NCI-H1105 (cell line): ENCODE results near the gene ADAMTS12.
"Not testable (repeated sequence)": the region's sequence is repeated elsewhere in the genome, so short reads cannot be mapped to it uniquely, and the experiment has no call there.

Experiments used
- DNase-seq: peaks from one replicate; lab custom pipeline; 2025; lab: John Stamatoyannopoulos, UW

Gene ADAMTS12

DNA sequence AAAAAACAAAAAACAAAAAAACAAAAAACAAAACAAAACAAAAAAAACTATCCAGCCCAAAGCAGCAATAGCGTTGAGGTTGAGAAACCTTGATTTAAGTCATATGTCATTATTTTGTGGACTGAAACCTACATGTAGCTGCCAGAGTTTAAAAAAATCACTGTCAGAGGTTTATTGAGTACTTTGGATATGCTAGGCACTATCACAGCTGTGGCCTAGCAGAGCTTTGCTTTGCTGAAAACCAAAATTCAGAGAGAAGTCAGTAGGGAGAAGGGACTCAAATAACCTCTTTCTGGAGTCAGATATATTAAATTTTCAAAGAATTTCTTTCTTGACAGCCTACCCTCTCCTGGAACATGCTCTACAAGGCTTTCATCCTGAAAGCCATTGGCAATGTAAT, 299.5 kb downstream of the ADAMTS12 start:
- no peak for DNase-seq

DNA sequence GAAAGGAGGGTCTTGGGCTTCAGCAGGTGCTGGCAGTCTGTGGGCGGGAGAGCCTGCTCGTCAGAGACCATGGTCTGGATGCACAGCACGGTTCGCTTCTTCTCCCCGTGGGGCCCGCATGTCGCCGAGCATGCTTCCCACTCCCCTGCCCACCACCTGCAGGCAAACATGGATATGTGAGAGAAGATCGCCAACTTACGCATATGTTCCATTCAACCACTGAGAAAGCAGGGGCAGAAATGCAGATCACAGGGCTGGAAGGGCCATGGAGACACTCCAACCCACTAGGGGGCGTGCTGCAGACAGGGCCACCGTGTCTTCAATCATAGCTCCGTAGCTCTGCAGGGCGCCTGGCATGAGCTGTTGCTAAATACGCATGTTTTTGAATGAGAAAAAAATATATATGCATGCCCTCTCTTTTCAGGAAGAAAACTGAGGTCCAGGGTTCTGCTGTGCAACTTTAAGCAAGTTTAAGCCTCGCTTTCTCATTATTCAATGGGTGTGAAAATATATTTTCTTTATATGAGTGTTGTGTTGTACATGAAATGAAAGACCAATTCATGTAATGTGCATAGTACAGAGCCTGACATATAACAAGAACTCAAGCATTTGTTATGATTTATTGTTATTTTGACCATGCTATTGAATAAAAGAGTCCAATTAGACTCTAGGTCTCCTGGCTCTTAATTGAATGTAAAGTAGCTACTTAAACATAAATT, 303.0 kb downstream of the ADAMTS12 start:
- no peak for DNase-seq

DNA sequence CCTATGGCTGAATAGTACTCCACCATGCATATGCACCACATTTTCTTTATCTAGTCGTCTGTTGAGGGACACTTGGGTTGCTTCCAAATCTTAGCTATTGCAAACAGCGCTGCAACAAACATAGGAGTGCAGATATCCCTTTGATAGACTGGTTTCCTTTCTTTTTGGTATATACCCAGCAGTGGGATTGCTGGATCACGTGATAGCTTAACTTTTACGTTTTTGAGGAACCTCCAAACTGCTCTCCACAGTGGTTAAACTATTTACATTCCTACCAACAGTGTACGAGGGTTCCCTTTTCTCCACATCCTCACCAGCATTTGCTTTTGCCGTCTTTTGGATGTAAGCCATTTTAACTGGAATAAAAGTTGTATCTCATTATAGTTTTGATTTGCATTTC, 308.5 kb downstream of the ADAMTS12 start:
- DNase-seq = no peak

DNA sequence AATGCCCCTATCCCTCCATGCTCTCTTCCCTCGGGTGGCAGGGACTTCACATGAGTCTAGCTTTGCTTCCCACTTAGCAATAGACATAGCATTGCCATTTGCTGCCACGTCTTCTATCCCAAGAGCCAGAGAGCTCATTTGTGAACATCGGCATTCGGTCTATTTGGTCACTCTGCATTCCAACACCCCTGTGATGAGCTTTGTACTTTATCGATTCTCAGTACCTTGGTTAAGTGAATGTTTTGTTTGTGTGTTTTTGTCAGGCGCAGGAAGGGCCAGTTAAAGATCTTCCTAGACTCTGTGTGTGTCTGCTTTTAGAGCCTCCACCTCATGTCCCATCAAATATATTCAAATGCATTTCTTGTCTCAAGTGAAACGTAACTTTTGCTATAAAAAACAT, 309.4 kb downstream of the ADAMTS12 start:
- no peak for DNase-seq

DNA sequence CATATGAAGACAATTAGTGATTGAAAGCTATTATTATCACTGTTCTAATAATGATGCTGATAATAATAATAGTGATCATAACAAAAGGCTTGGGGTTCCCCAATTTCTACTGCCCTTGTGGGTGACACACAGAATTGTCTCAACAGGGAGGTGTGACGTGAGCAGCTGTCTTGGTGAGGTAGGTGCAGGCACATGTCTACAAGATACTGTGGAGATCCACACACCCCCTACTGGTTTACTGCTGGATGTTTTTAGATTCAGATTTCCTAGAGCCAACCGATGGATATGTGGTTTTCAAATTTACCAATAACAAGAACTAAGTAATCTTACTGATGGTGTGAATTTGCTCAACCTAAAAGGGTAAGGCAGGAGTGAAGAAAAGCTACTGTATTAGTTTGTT, 312.0 kb downstream of the ADAMTS12 start:
- no peak for DNase-seq

DNA sequence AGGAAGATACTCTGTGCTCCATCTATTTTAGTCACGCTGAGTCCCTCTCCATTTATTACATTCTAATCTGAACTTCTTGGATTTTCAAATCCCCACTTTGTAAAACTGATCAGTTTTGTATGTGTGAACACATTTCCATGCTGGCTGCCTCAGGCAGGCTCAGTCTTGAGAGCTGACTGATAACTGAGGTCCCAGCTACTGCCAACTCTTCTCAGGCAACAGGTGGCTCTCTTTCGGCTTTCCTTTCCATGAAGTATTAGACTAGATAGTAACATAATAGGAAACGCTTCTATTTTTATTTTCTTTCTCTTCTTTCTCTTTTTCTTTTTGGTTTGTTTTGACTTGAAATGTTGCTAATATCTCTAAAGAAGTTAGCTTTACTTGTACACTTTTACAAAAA, 312.6 kb downstream of the ADAMTS12 start:
- DNase-seq = no peak

DNA sequence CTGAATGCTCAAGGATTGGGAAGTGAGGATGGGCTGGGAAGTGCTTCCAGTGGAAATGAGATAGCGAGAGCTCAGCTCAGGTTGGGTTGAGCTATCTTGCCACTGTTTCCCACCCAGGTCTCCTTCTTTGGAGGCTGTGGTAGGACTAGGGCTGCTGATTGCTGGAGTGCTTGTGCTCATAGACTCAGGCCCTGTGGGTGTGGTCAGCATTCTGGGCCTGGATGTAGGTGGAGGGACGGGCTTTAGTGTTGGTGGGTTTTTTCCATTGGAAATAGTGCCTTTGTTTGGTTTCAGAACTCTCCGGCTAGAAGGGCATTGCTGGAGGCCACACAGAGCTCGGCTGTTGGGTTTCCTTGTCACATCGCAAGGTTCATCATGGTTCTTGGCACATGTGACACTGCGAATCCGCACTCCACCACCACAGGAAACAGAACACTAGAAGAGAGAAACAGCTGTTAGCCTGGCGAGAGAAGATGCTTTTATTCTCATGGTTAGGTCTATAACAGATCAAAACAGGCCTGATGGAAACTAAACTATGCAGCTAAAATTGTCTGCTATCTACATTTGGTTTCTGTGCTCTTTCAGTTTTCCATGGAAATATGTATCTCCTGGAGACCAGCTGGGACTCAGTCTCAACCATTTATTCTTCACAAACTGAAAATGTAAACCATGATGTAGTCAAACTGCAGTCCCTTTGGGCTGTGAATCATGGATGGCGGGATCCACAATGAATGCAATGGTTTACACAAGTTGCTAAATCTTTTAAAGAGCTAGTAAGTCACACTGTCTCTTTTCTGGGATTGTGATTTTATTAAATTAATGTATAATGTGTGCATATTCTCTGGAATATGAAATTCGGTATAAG, 314.8 kb downstream of the ADAMTS12 start:
- no peak for DNase-seq

DNA sequence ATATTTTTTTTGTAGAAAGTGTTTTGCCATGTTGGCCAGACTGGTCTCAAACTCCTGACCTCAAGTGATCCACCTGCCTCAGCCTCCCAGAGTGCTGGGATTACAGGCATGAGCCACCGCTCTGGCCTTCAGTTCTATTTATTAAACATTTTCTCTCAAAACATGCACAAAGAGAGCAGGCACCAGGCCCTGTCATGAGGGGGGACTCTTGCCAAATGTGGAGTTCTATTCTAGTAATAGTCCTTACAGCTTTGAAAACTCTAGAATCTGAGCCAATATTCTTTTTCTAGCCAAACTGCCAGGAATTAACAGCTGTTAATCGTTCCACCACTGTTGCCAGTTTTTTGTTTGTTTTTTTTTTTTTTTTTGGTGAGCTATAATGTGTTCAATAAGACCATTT, 326.5 kb downstream of the ADAMTS12 start:
- DNase-seq = no peak

DNA sequence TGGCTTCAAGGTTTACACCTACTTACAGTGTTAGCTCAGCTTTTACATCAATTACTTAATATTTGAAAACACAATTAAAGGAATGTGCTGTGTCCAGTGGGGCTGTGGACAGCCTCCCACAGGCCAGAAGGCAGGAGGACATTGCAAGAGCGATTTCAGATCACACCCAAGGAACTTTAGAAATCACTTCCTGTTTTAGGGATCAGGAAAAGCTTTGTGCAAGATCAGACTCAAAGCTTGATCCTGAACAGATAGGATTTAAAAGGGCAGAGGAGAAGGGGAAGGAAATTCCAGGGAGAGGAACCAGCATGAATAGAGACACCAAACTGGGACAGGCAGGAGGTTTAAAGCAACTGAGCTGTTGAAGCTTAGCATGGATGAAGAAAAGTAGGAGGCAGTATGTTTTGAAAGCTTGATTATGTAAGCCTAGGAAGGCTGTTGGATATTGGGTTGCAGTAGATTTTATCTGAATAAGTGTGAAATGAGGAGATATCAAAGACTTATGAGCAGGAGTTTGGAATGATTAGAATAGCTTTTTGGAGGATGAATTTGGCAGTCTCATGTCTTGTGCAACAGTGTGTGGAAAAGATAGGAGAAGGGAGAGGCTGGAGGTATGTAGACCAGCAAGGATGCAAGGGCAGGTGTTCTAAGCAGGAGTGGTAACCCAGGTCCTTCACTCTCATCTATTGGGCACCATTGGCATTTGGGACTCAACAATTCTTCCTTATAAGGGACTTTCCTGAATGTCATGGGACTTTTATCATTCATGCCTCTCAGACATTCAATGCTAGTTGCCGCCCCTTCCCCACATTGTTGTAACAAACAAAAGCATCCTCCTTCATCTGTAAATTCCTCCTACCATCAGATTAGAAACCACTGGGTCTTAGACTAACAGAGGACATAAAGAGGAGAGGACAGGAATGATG, 327.5 kb downstream of the ADAMTS12 start:
- no peak for DNase-seq

DNA sequence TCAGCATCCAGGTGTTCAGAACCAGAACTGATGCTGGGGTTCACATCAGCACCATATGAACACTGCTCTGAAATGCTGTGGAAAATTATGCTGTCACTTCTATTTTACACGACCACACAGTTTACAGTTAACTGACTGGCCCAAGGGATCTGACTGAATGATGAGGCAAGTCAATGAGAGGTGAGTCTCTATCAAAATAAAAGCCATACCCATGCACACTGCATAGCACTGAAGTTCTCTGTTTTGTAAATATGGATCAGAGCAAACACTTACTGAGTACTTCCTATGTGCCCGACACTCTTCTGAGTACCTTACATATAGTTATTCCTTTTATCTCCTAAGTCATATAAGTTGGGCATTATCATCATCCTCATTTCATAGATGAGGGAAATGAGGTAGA, 328.3 kb downstream of the ADAMTS12 start:
- no peak for DNase-seq

DNA sequence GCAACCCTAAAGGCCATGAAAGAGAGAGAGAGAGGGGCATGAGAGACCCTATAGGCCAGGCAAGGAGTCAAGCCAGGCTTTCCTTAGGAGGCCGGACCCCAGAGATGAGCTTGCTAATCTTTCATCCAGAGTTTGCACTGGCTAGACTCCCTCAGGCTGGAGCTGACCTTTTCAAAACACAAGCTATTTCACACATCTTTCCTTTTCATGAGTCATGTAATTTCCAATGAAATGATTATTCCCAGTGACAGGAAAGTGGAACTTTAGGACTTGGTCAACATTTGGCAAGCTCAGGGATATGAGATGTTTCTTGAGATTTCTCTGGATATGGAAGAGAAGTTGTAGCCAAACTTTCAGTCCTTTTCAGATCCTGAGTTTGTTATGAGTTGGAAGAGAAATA, 333.3 kb downstream of the ADAMTS12 start:
- no peak for DNase-seq

DNA sequence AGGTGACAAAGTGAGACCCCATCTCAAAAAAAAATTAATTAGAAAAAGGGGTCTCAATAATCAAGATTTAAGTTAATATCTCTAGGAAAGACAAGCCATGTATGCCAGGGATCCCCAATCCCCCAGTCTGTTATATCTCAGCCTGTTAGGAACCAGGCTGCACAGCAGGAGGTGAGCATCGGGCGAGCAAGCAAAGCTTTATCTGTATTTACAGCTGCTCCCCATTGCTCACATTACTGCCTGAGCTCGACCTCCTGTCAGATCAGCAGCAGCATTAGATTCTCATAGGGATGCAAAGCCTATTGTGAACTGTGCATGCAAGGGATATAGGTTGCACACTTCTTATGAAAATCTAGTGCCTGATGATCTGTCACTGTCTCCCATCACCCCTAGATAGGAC, 334.2 kb downstream of the ADAMTS12 start:
- no peak for DNase-seq

DNA sequence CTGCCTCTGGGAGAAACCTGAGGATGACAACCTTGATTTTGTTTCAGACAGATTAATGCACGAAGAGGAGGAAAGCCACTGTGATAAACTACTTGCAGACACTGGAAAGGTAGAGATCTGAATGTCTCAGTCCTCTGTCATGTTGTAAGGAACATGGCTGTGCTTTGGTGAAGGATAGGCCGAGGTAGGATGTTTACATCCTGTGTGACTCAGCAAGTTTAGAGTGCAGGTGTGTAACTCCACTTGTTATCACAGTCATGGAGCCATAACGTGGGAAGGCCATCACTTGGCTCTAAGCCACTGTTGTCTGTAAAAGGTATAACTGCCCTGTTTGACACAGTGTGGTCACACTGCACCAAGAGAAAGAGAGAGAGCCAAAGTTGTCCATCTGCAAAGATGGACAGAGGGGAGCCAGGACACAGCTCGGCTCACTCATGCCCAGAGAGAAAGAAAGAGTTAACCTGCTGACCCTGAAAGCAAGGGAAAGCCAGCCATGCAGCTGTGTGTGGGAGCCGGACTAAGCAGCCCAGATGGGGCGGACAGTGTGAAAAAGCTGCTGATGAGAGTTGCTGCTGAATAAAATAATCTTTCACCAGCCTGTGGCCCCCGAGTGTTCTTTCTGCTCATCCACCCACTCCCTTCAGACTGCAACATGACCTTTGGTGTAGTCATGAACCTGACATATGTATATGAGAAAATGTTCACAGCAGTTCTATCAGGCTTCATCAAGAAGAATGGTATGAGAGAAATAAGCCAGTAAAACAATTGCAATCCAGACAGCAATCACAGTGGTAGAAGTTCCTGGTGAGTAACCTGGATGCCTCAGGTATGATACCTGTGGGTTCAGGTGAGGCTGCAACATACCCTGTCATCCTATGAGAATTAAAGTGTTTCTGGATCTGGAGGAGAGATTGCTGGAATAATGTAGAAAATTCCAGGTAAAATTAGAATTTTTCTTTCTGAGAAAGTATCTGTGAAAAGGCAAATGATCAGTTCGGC, 335.2 kb downstream of the ADAMTS12 start:
- DNase-seq = no peak

DNA sequence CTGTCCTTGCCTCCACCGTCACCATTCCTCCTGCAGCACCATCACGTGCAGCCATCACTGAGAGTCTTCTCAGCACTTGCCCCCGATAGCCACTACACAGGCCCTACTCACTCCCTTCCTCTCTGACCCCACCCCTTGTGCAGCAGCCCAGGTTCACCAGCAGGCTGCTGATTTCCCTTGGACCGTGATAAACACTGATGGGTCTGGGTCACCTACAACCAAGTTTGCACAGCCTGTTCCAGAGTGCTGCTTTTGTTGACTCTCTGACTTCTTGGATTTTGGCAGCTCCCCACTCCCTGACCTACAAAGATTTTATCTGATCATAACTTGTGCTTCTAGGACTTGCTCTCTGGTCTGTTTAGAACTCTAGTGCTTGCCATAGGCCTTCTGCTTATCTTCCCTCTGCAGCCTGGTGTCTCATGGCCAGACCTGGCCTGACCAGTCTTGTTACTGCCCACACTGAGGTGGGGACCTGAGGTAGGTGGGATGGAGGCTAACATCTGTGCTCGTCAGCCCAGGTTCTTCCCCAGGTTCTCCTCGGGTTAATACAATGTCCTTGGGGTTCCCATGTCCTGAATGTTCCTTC, 341.7 kb downstream of the ADAMTS12 start:
- no peak for DNase-seq

DNA sequence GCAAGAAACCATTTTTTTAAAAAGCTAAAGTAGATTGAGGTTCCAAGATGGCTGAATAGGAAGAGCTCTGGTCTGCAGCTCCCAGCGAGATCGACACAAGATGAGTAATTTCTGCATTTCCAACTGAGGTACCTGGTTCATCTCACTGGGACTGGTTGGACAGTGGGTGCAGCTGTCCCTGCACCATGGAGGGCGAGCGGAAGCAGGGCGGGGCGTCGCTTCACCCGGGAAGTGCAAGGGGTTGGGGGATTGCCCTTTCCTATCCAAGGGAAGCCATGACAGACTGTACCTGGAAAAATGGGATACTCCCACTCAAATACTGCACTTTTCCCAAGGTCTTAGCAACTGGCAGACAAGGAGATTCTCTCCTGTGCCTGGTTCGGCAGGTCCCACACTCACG, 352.0 kb downstream of the ADAMTS12 start:
- not testable (repeated sequence) for DNase-seq

DNA sequence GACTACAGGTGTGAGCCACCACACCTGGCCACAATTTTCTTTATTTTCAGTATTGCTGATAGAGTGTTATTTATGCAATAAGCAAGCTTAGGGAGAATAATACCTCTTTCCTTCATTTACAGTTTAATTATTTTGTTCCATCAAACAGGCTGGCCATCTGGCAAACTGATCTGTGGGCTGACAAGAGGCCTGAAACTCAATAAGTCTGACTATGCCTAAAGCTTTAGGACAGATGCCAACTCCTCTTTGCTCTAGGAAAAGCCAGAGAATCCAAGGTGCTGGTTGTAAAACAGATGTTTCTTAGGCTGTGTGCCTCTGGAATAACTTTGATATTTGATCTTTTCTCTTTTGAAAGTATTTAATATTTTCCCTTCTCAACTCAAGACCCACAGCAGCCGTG, 352.6 kb downstream of the ADAMTS12 start:
- DNase-seq = no peak

DNA sequence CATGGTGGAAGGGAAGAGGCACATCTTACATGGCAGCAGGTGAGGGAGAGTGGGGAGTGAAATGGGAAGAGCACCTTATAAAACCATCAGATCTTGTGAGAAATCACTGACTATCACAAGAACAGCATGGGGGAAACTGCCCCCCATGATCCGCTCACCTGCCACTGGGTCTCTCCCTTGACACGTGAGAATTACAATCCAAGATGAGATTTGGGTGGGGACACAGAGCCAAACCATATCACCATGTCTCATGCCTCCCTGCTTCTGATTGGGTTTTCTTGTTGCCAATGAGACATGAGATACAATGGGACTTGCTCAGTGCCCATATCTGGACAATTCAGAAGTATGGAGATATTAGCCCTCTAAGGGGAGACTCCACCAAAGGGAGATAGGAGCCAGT, 353.6 kb downstream of the ADAMTS12 start:
- DNase-seq = no peak

DNA sequence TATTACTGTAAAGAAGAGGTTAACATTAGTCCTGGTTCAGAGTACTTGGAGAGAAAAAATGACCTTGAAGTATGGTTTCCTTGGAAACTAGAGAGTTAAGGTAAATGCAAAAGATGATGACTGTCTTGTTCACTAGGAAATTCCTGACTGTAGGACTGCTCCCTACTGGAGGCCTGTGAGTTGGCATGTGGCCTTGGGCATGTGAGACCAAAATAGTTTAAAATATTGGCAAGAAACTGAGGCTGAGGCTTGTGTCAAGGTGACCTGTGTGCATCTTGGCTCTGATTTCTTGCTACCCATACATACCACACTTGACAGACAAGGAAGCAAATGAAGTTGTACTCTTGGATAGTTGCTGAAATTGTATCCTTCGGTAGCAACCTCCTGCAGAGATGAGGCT, 354.6 kb downstream of the ADAMTS12 start:
- no peak for DNase-seq

DNA sequence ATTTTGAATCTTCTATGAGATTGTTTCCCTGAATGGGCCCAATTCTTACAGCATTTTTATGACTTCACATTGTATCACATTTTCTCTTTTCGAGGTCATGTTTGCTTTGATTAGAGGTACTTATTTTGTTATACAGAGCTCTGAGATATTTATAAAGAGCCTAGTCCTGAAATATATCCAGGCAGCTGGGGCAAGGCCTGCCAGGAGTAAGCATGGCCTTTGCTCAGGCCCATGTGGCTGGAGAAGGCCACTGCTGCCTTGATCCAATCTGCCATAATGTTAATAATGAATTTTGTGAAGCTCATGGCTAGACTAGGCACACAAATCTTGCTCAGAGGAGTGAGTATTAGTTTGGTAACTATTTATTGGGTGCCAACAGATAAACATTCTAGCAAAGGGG, 355.0 kb downstream of the ADAMTS12 start:
- no peak for DNase-seq

DNA sequence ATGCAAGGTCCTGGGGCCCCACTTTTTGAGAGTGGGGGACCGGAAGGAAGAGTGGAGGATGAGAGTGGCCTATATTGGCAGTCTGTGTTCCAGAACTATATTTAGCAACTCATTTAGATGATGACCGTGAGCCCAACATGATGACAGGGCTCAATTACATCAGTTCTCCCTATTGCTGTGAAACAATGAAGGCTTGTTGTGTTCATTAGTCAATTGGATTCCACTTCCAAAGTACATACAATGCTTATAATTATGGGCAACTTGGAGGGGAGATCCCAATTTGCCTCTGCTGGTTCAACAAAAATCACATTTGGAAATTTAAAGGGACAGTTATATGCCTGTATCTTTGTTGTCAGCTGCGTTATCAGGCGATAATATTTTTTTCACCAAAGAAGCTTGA, 360.0 kb downstream of the ADAMTS12 start:
- no peak for DNase-seq

DNA sequence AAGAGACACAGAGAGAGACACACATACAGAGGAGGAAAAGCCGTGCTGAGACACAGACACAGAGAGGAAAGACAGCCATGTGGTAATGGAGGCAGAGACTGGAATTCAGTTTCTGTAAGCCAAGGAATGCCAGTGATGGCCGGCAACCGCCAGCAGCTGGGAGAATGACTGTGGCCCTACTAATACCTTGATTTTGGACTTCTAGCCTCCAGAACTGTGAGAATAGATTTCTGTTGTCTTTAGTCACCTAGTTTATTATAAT, 360.8 kb downstream of the ADAMTS12 start:
- DNase-seq = no peak
